Lung (tissue), 12 donors: Measurements from ENCODE around the gene SLC41A3. TPM values are rescaled to one million over a fixed set of nuclear protein-coding genes. Genes with fewer than 3 reads are reported as not detected.

ENCODE experiments used
- ATAC-seq: fragments of 200-7000 bp; cut with Tn5 transposase; one replicate; pipeline ENCODE4 v1.9.1; 2020; ENCODE audit warnings: moderate number of reproducible peaks; ENCODE audit not compliant: insufficient read depth, low FRiP score
- DNase-seq, 3 donors: peaks; one replicate each; pipeline ENCODE4 v3.0.0-alpha.2; 2013 to 2017
- H3K27ac ChIP-seq, 2 donors: one replicate each; pipeline ENCODE4 v1.5.1; 2013; ENCODE audit warnings: mild to moderate bottlenecking in 2 of 2, moderate library complexity in 2 of 2, control low read depth in 1 of 2, inconsistent platforms in 1 of 2, low read depth in 1 of 2, low read length in 1 of 2
- H3K27me3 ChIP-seq, 3 donors: one replicate each; pipeline ENCODE4 v1.5.1; 2013; ENCODE audit warnings: low read length in 2 of 3; ENCODE audit not compliant: control insufficient read depth in 3 of 3, insufficient read depth in 3 of 3
- H3K36me3 ChIP-seq, 4 donors: one replicate each; pipeline ENCODE4 v1.5.1; 2013; ENCODE audit warnings: low read length in 4 of 4, mild to moderate bottlenecking in 1 of 4, moderate library complexity in 1 of 4; ENCODE audit not compliant: control insufficient read depth in 4 of 4, insufficient read depth in 4 of 4
- H3K4me1 ChIP-seq, 5 donors: one replicate each; pipeline ENCODE4 v1.5.1; 2013; ENCODE audit warnings: low read length in 5 of 5, mild to moderate bottlenecking in 2 of 5, moderate library complexity in 1 of 5; ENCODE audit not compliant: control insufficient read depth in 5 of 5, insufficient read depth in 5 of 5
- H3K4me3 ChIP-seq: one replicate; pipeline ENCODE4 v1.5.1; 2013; ENCODE audit warnings: mild to moderate bottlenecking, control low read depth, moderate library complexity
- H3K9ac ChIP-seq, 2 donors: one replicate each; pipeline ENCODE4 v1.5.1; 2013; ENCODE audit warnings: low read length in 2 of 2, control low read depth in 1 of 2; ENCODE audit not compliant: insufficient read depth in 1 of 2
- H3K9me3 ChIP-seq, 4 donors: one replicate each; pipeline ENCODE4 v1.5.1; 2013; ENCODE audit warnings: low read length in 3 of 4, mild to moderate bottlenecking in 1 of 4, moderate library complexity in 1 of 4; ENCODE audit not compliant: control insufficient read depth in 4 of 4, insufficient read depth in 3 of 4
- WGBS, 2 donors: extraction: QIAGEN DNeasy Blood & Tissue Kit; methylation state at CpG; one replicate each; pipeline ENCODE4 v1.1.7; 2013; 5-methylcytosine and 5-hydroxymethylcytosine counted together
- polyA plus RNA-seq, 2 donors: library from polyadenylated mRNA; stranded (reverse); fragments of 200-250 nt; gene quantifications; one replicate each; pipeline ENCODE4 v1.2.1, GENCODE V29; 2013
- total RNA-seq, 2 donors: library from RNA; depleted of rRNA in 1 of 2; stranded (reverse); fragments of >200 nt in 1 of 2; gene quantifications; one replicate each; pipeline ENCODE4 v1.2.1, GENCODE V29; 2014 to 2021
- TF ChIP-seq, protein P1 (sequence below): IDR thresholded peaks from 2 replicates; pipeline ENCODE4 v1.5.1; 2012; ENCODE audit warnings: mild to moderate bottlenecking; ENCODE audit errors: control extremely low read depth, extremely low read depth
- donor health status: control.
- donor health status: control.
- donor health status: Bipolar disorder and iron deficiency.
- donor health status: healthy.
- donor health status: DM: yes; HTN: yes; CAD: no.

The SLC41A3 gene
- total and polyA plus RNA-seq, 4 donors, result 16.9 to 50.2 (median 34.8) TPM

- Histone ChIP-seq H3K9ac (no peak overlapping the region), H3K27me3 (no peaks in the 10 kb centered on the region), H3K4me1 (no peaks in the 10 kb centered on the region), H3K36me3 (peaks cover 0 to 32% (median 15%) of the 10 kb centered on the region in 4 donors), H3K9me3 (no peaks in the 10 kb centered on the region), H3K4me3 (no peak overlapping the region), H3K27ac (no peak overlapping the region)
- TF ChIP-seq, protein P1, sequence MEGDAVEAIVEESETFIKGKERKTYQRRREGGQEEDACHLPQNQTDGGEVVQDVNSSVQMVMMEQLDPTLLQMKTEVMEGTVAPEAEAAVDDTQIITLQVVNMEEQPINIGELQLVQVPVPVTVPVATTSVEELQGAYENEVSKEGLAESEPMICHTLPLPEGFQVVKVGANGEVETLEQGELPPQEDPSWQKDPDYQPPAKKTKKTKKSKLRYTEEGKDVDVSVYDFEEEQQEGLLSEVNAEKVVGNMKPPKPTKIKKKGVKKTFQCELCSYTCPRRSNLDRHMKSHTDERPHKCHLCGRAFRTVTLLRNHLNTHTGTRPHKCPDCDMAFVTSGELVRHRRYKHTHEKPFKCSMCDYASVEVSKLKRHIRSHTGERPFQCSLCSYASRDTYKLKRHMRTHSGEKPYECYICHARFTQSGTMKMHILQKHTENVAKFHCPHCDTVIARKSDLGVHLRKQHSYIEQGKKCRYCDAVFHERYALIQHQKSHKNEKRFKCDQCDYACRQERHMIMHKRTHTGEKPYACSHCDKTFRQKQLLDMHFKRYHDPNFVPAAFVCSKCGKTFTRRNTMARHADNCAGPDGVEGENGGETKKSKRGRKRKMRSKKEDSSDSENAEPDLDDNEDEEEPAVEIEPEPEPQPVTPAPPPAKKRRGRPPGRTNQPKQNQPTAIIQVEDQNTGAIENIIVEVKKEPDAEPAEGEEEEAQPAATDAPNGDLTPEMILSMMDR, result no peak
- DNase-seq, result no peak
- ATAC-seq, result no peak
- WGBS, 2 donors, result 98% methylated on average over 8 of the region's 8 CpGs
Observed at GRCh38 chr3:126016616-126017015, 67.3 kb downstream of the SLC41A3 start.

DNA sequence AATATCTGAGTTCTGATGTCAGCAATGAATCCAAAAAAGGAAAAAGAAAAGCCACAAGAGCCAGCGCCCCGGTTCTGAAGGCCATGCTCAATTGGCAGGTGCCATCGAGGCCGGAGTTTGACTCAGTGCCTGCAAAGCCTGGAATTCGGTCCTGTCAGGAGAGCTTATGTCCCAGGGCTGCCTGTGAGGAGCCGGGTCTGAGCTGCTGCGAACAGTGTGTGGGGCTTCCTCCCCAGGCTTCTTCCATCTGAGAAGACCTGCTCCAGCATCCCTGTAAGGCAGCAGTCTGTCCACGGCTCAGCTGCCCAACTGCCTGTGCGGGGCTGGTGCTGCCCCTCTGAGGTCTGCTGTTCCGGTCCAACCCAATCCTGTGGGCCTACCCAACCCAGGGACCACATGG, 68.8 kb downstream of the SLC41A3 start:
- Histone ChIP-seq H3K36me3 (peaks cover 12 to 32% (median 20%) of the 10 kb centered on the region in 4 donors), H3K4me1 (no peaks in the 10 kb centered on the region), H3K27me3 (no peaks in the 10 kb centered on the region), H3K9ac (no peak overlapping the region), H3K27ac (no peak overlapping the region), H3K4me3 (no peak overlapping the region), H3K9me3 (no peaks in the 10 kb centered on the region)
- TF ChIP-seq, protein P1, result no peak
- 87 to 91% methylated on average over 10 of the region's 10 CpGs for WGBS, 2 donors
- peak in 1 of 3 donors; percentile 4 for DNase-seq
- ATAC-seq, result no peak

DNA sequence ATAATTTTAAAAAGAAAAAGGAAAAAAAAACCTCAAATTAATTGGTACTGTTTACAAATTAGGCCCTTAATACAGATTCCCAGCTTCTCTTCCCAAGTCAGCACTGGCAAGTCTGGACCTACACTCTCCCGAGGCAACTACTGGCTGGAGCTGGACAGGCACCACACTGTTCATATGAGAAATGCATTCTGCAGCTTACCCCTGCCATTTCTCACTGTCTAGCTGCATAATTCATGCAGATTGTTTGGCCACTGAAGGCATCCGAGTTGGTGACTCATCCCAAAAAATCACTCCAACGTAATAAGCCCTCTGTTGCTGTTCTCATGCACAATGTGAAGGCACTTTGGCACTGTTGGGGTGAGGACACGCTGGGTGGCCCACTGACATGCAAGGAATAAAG, 69.7 kb downstream of the SLC41A3 start:
- ATAC-seq, result no peak
- Histone ChIP-seq H3K9me3 (no peaks in the 10 kb centered on the region), H3K9ac (no peak overlapping the region), H3K36me3 (peaks cover 12 to 32% (median 20%) of the 10 kb centered on the region in 4 donors), H3K4me1 (no peaks in the 10 kb centered on the region), H3K27me3 (no peaks in the 10 kb centered on the region), H3K4me3 (no peak overlapping the region), H3K27ac (no peak overlapping the region)
- no peak for DNase-seq
- TF ChIP-seq, protein P1, result no peak
- WGBS, 2 donors, result 88 to 96% methylated on average over 4 of the region's 4 CpGs

DNA sequence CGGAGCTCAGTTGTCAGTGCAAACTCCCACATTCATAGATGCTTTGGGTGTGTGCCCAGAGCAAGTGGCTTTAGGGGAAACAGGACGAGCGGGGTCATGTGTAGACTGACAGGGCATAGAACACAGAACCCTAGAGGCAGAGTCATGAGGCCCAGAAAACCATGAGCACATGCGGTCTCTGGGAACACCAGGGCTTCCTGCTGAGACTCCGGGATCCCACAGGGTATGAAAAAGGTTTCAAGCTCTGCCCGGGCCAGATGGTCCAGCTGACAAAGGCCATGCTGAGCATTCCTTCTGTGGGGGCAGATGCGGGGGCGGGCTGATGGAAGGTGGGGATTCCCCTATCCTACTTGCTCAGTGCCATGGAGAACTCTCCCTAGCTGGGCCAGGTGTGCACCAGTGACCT, 70.2 kb downstream of the SLC41A3 start:
- DNase-seq (peak in 1 of 3 donors; percentile 4), ATAC-seq (no peak)
- H3K36me3 ChIP-seq, result peaks cover 12 to 33% (median 21%) of the 10 kb centered on the region in 4 donors

More for the DNA sequence above, 70.2 kb downstream of the SLC41A3 start:
- Histone ChIP-seq H3K4me1 (no peaks in the 10 kb centered on the region), H3K9ac (no peak overlapping the region), H3K27me3 (no peaks in the 10 kb centered on the region), H3K27ac (no peak overlapping the region), H3K9me3 (no peaks in the 10 kb centered on the region), H3K4me3 (no peak overlapping the region)
- 93 to 96% methylated on average over 8 of the region's 8 CpGs for WGBS, 2 donors
- TF ChIP-seq, protein P1, result no peak
